CD4-positive, alpha-beta T cell (primary cell): ENCODE data around the gene WDFY4. TPM values are rescaled to one million over a fixed set of nuclear protein-coding genes. Genes with fewer than 3 reads are reported as not detected.

Experiments
- ATAC-seq: fragments of 200-7000 bp; cut with Tn5 transposase; one replicate; pipeline ENCODE4 v1.10.0; 2022; ENCODE audit warnings: mild to moderate bottlenecking; ENCODE audit not compliant: poor library complexity
- CTCF ChIA-PET: fragments of 350-600 bp; sonication (Branson Sonifier 250); formaldehyde crosslinking; loops from one replicate; lab custom pipeline; 2021; ENCODE audit warnings: antibody characterized with exemption, inconsistent platforms; lab: Charles Lee
- POLR2A ChIA-PET: fragments of 350-600 bp; sonication (Branson Sonifier 250); formaldehyde crosslinking; loops from one replicate; lab custom pipeline; 2021; ENCODE audit warnings: antibody characterized with exemption, inconsistent platforms; lab: Charles Lee
- DNase-seq, 14 experiments: peaks; one replicate each; pipeline ENCODE4 v3.0.0-alpha.2; 2013 to 2020; ENCODE audit warnings: mixed read lengths in 2 of 14
- H3K27ac ChIP-seq, 2 donors: one replicate each; pipeline versions ENCODE4 v1.5.1 to v1.7.0; 2013; ENCODE audit warnings: low read length in 2 of 2, low read depth in 1 of 2, mild to moderate bottlenecking in 1 of 2
- H3K27me3 ChIP-seq, 2 experiments: 1 replicate in 1 of 2; 2 replicates in 1 of 2; pipeline versions ENCODE4 v1.6.1 to v1.7.0; 2013; ENCODE audit warnings: low read length in 2 of 2, control low read depth in 1 of 2, mild to moderate bottlenecking in 1 of 2, moderate library complexity in 1 of 2; ENCODE audit not compliant: insufficient read depth in 2 of 2, control insufficient read depth in 1 of 2
- H3K36me3 ChIP-seq: one replicate; pipeline ENCODE4 v1.6.1; 2013; ENCODE audit warnings: low read length, control low read depth; ENCODE audit not compliant: insufficient read depth
- H3K4me1 ChIP-seq: one replicate; pipeline ENCODE4 v1.6.1; 2013; ENCODE audit warnings: low read length, control low read depth; ENCODE audit not compliant: insufficient read depth
- H3K4me3 ChIP-seq: one replicate; pipeline ENCODE4 v1.5.1; 2013; ENCODE audit warnings: mild to moderate bottlenecking, low read length, moderate library complexity
- H3K9me3 ChIP-seq, 2 experiments: 1 replicate in 1 of 2; 2 replicates in 1 of 2; pipeline versions ENCODE4 v1.6.1 to v1.7.0; 2013; ENCODE audit warnings: low read length in 2 of 2, mild to moderate bottlenecking in 2 of 2, control low read depth in 1 of 2, moderate library complexity in 1 of 2; ENCODE audit not compliant: control insufficient read depth in 1 of 2, insufficient read depth in 1 of 2
- H3K27ac Mint-ChIP-seq: one replicate; pipeline ENCODE4 v1.8.0; 2020; ENCODE audit warnings: mixed read lengths
- H3K27me3 Mint-ChIP-seq: one replicate; pipeline ENCODE4 v1.8.0; 2021; ENCODE audit warnings: mixed read lengths
- H3K36me3 Mint-ChIP-seq: one replicate; pipeline ENCODE4 v1.8.0; 2021; ENCODE audit warnings: low read depth, mixed read lengths
- H3K4me1 Mint-ChIP-seq: one replicate; pipeline ENCODE4 v1.8.0; 2021; ENCODE audit warnings: low read depth, mixed read lengths
- H3K4me3 Mint-ChIP-seq: one replicate; pipeline ENCODE4 v1.8.0; 2020; ENCODE audit warnings: mild to moderate bottlenecking, mixed read lengths
- H3K9me3 Mint-ChIP-seq: one replicate; pipeline ENCODE4 v1.8.0; 2020; ENCODE audit warnings: mixed read lengths
- intact Hi-C, 2 experiments: fragments of 100-400 bp; cut with DNase I in 1 of 2; cut with micrococcal nuclease in 1 of 2; formaldehyde crosslinking; loops; one replicate each; pipeline versions ENCODE4 v1.15.1 to v1.9.0; 2023 to 2025; cut with DNase I, micrococcal nuclease
- total RNA-seq, 174 experiments: library from RNA in 2 of 174; stranded (reverse) in 2 of 174; gene quantifications; one replicate each; pipeline ENCODE4 v1.2.3 and lab custom pipeline; 2021 to 2026
- TF ChIP-seq, protein P1 (sequence below): fragments of 200-600 bp; IDR thresholded peaks from one replicate; pipeline ENCODE4 v1.8.0; 2022; ENCODE audit warnings: antibody characterized with exemption, mild to moderate bottlenecking

Gene WDFY4
- total RNA-seq, 2 experiments from 2014 or later: 1.3 to 2.5 TPM

DNA sequence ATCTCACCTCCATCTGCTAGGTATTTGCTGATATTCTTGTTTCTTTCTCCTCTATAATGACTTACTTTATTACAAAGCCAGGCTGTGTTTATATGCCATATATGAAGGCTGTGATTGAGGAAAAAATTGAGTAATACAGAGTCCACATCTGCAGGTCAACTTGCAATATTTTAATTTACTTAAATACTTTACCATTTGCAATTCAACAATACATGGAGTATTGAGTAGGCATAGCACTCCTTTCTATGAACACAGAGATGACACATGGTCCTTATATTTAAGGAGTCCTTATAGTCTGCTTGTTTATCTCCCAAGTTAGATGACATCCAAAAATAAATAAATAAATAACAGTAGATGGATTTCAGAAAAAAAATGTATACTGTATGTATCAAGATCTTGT, 158.5 kb downstream of the WDFY4 start:
- no peak overlapping the region for H3K4me3 Mint-ChIP-seq
- H3K36me3 Mint-ChIP-seq: no peaks in the 10 kb centered on the region
- intact Hi-C loops: no loop called here
- TF ChIP-seq, protein P1, sequence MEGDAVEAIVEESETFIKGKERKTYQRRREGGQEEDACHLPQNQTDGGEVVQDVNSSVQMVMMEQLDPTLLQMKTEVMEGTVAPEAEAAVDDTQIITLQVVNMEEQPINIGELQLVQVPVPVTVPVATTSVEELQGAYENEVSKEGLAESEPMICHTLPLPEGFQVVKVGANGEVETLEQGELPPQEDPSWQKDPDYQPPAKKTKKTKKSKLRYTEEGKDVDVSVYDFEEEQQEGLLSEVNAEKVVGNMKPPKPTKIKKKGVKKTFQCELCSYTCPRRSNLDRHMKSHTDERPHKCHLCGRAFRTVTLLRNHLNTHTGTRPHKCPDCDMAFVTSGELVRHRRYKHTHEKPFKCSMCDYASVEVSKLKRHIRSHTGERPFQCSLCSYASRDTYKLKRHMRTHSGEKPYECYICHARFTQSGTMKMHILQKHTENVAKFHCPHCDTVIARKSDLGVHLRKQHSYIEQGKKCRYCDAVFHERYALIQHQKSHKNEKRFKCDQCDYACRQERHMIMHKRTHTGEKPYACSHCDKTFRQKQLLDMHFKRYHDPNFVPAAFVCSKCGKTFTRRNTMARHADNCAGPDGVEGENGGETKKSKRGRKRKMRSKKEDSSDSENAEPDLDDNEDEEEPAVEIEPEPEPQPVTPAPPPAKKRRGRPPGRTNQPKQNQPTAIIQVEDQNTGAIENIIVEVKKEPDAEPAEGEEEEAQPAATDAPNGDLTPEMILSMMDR: no peak
- no peaks in the 10 kb centered on the region for H3K4me1 Mint-ChIP-seq
- ATAC-seq: no peak
- Histone ChIP-seq H3K36me3 (no peaks in the 10 kb centered on the region), H3K27ac (no peak overlapping the region), H3K9me3 (peaks cover 0 to 3% of the 10 kb centered on the region in 2 experiments), H3K4me3 (no peak overlapping the region), H3K27me3 (no peaks in the 10 kb centered on the region), H3K4me1 (no peaks in the 10 kb centered on the region)
- no peaks in the 10 kb centered on the region for H3K27me3 Mint-ChIP-seq
- ChIA-PET POLR2A (no interaction called here), CTCF (no interaction called here)
- DNase-seq: no peak
- no peaks in the 10 kb centered on the region for H3K9me3 Mint-ChIP-seq
- no peak overlapping the region for H3K27ac Mint-ChIP-seq

DNA sequence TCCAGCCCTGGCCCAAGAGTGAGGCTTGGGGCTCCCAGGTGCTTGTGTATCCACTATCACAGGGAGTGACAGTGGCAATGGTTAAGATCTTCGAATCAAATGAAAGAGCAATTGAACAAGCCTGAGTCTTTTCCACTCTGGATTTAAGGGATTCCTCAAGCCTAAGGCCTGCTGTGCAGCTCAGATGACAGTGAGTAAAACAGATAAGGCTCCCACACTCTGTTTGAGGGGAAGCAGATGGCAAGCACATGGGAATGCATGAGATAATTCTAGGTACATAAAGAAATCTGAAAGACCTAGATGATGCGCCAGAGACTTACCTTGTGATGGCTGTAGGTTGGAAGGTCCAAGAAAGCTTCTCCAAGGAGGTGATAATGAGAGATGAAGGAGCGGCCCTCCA, 159.9 kb downstream of the WDFY4 start:
- intact Hi-C loops: no loop called here
- TF ChIP-seq, protein P1: no peak
- DNase-seq (no peak), ATAC-seq (no peak)
- H3K36me3 Mint-ChIP-seq: no peaks in the 10 kb centered on the region
- Histone ChIP-seq H3K27me3 (no peaks in the 10 kb centered on the region), H3K9me3 (peaks cover 0 to 3% of the 10 kb centered on the region in 2 experiments), H3K4me1 (no peaks in the 10 kb centered on the region), H3K27ac (no peak overlapping the region), H3K36me3 (no peaks in the 10 kb centered on the region), H3K4me3 (no peak overlapping the region)
- no peaks in the 10 kb centered on the region for H3K9me3 Mint-ChIP-seq
- H3K27me3 Mint-ChIP-seq: no peaks in the 10 kb centered on the region
- H3K4me3 Mint-ChIP-seq: no peak overlapping the region
- POLR2A ChIA-PET: no interaction called here
- no peaks in the 10 kb centered on the region for H3K4me1 Mint-ChIP-seq
- CTCF ChIA-PET: no interaction called here
- H3K27ac Mint-ChIP-seq: no peak overlapping the region

DNA sequence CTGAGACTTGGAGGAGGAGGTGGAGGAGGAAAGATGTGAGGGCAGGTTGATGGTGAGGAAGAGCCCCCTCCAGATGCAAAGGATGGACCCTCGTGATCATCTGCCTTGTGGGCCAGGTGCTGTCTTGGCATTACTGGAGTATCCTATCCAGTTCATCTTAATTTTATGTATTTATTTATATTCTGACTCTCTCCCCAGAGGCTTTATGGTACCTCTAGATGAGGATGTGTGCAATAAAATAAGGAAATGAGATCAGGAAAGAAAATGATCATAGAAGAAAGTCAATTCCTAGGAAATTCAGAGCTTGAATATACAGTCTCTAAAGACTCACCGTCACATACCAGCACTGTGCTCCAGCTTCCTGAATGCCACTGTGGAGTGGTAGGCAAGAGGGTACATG, 160.8 kb downstream of the WDFY4 start:
- Mint-ChIP-seq H3K9me3 (no peaks in the 10 kb centered on the region), H3K4me1 (no peaks in the 10 kb centered on the region), H3K27me3 (no peaks in the 10 kb centered on the region), H3K27ac (no peak overlapping the region), H3K4me3 (no peak overlapping the region), H3K36me3 (no peaks in the 10 kb centered on the region)
- Histone ChIP-seq H3K9me3 (peaks cover 0 to 3% of the 10 kb centered on the region in 2 experiments), H3K27ac (no peak overlapping the region), H3K36me3 (no peaks in the 10 kb centered on the region), H3K27me3 (no peaks in the 10 kb centered on the region), H3K4me1 (no peaks in the 10 kb centered on the region), H3K4me3 (no peak overlapping the region)
- ATAC-seq (no peak), DNase-seq (no peak)
- TF ChIP-seq, protein P1: no peak
- intact Hi-C loops: no loop called here
- ChIA-PET POLR2A (no interaction called here), CTCF (no interaction called here)
